H1 (cell line): Measurements from ENCODE around the gene GPR18. TPM values are rescaled to one million over a fixed set of nuclear protein-coding genes. Genes with fewer than 3 reads are reported as not detected.

Experiments
- CTCF ChIA-PET: fragments of 300-600 bp; sonication (Branson Sonifier 250); formaldehyde crosslinking; loops from one replicate; lab custom pipeline; 2021; ENCODE audit not compliant: partially characterized antibody; lab: Charles Lee
- POLR2A ChIA-PET: fragments of 300-600 bp; sonication (Branson Sonifier 250); formaldehyde crosslinking; loops from one replicate; lab custom pipeline; 2021; ENCODE audit warnings: inconsistent platforms; ENCODE audit not compliant: partially characterized antibody; lab: Charles Lee
- DNase-seq, 2 experiments: peaks; one replicate each; pipeline versions ENCODE4 v3.0.0 to v3.0.0-alpha.2; 2010 to 2022; ENCODE audit warnings: low spot score in 2 of 2, low read depth in 1 of 2, mixed read lengths in 1 of 2
- FAIRE-seq: peaks from 2 replicates; lab custom pipeline; 2011; peaks lifted over from hg19 to GRCh38; lab: Jason Lieb, UNC
- H2AFZ ChIP-seq: 2 replicates; pipeline ENCODE4 v1.8.1; 2012; ENCODE audit warnings: low read length, inconsistent platforms
- H2AK5ac ChIP-seq: 2 replicates; pipeline ENCODE4 v1.6.1; 2013; ENCODE audit warnings: low read depth, low read length
- H2BK120ac ChIP-seq: replicated peaks from 2 replicates; pipeline ENCODE3; 2013; ENCODE audit warnings: low read depth, low read length, inconsistent platforms
- H2BK12ac ChIP-seq: 2 replicates; pipeline ENCODE4 v1.6.1; 2013; ENCODE audit warnings: low read depth, low read length
- H2BK15ac ChIP-seq: 2 replicates; pipeline ENCODE4 v1.6.1; 2013; ENCODE audit warnings: low read length
- H2BK20ac ChIP-seq: 2 replicates; pipeline ENCODE4 v1.6.1; 2013; ENCODE audit warnings: low read length
- H2BK5ac ChIP-seq: 2 replicates; pipeline ENCODE4 v1.6.1; 2013; ENCODE audit warnings: low read depth, low read length
- H3K14ac ChIP-seq: 2 replicates; pipeline ENCODE4 v1.6.1; 2013; ENCODE audit warnings: inconsistent platforms; ENCODE audit not compliant: insufficient read length
- H3K18ac ChIP-seq: 2 replicates; pipeline ENCODE4 v1.6.1; 2013; ENCODE audit warnings: low read length; ENCODE audit errors: extremely low read depth
- H3K23ac ChIP-seq: 2 replicates; pipeline ENCODE4 v1.6.1; 2013; ENCODE audit warnings: inconsistent platforms; ENCODE audit not compliant: insufficient read length
- H3K23me2 ChIP-seq: 2 replicates; pipeline ENCODE4 v1.6.1; 2013; ENCODE audit warnings: low read depth, low read length
- H3K27ac ChIP-seq: 2 replicates; pipeline ENCODE4 v1.6.1; 2011; ENCODE audit warnings: low read depth, low read length, inconsistent platforms
- H3K27me3 ChIP-seq, 4 experiments: replicated peaks in 1 of 4; 1 replicate in 1 of 4; 2 replicates in 3 of 4; pipeline versions ENCODE4 v1.6.1 to v1.8.1; 2011 to 2013; ENCODE audit warnings: low read length in 3 of 4, mild to moderate bottlenecking in 3 of 4, inconsistent platforms in 2 of 4, mixed read lengths in 2 of 4, moderate library complexity in 1 of 4; ENCODE audit not compliant: control insufficient read depth in 3 of 4, insufficient read depth in 3 of 4; ENCODE audit errors: extremely low read depth in 1 of 4
- H3K36me3 ChIP-seq, 4 experiments: 2 replicates each; pipeline versions ENCODE4 v1.6.1 to v1.8.1; 2011 to 2013; ENCODE audit warnings: mild to moderate bottlenecking in 4 of 4, low read length in 3 of 4, moderate library complexity in 2 of 4, control low read depth in 1 of 4, inconsistent platforms in 1 of 4; ENCODE audit not compliant: insufficient read depth in 4 of 4, control insufficient read depth in 2 of 4
- H3K4ac ChIP-seq: replicated peaks from 2 replicates; pipeline ENCODE3; 2013; ENCODE audit warnings: low read length, low read depth, mixed read lengths, inconsistent platforms; ENCODE audit not compliant: insufficient read length
- H3K4me1 ChIP-seq, 4 experiments: replicated peaks in 1 of 4; 1 replicate in 1 of 4; 2 replicates in 3 of 4; pipeline versions ENCODE4 v1.6.1 to v1.8.1; 2011 to 2013; ENCODE audit warnings: low read length in 3 of 4, inconsistent platforms in 2 of 4, mixed read lengths in 1 of 4; ENCODE audit not compliant: insufficient read depth in 4 of 4, control insufficient read depth in 3 of 4
- H3K4me2 ChIP-seq, 2 experiments: 2 replicates each; pipeline versions ENCODE4 v1.6.1 to v1.8.1; 2011 to 2013; ENCODE audit warnings: low read depth in 2 of 2, low read length in 2 of 2, control low read depth in 1 of 2, inconsistent platforms in 1 of 2, mild to moderate bottlenecking in 1 of 2; ENCODE audit not compliant: insufficient read depth in 1 of 2
- H3K4me3 ChIP-seq, 4 experiments: fragments of 200-600, 300-600 bp in 1 of 4; sonication (generic), shearing (Covaris generic), sonication (Bioruptor Twin) in 1 of 4; 2 replicates each; pipeline versions ENCODE4 v1.5.1 to v1.8.1; 2011 to 2016; ENCODE audit warnings: low read length in 4 of 4, low read depth in 3 of 4, control low read depth in 2 of 4, inconsistent platforms in 2 of 4, mild to moderate bottlenecking in 2 of 4, mixed read lengths in 1 of 4, moderate library complexity in 1 of 4; ENCODE audit not compliant: insufficient read depth in 2 of 4; ENCODE audit errors: extremely low read depth in 1 of 4
- H3K56ac ChIP-seq: replicated peaks from 2 replicates; pipeline ENCODE3; 2013; ENCODE audit warnings: low read depth, mild to moderate bottlenecking, mixed read lengths, low read length, inconsistent platforms; ENCODE audit not compliant: insufficient read length
- H3K79me1 ChIP-seq: 2 replicates; pipeline ENCODE4 v1.6.1; 2013; ENCODE audit warnings: low read depth, low read length, control low read depth
- H3K79me2 ChIP-seq, 2 experiments: 2 replicates each; pipeline versions ENCODE4 v1.6.1 to v1.8.1; 2012 to 2013; ENCODE audit warnings: low read length in 2 of 2, mild to moderate bottlenecking in 2 of 2, inconsistent platforms in 1 of 2; ENCODE audit not compliant: insufficient read depth in 2 of 2, control insufficient read depth in 1 of 2
- H3K9ac ChIP-seq, 4 experiments: replicated peaks in 1 of 4; 1 replicate in 1 of 4; 2 replicates in 3 of 4; pipeline versions ENCODE4 v1.6.1 to v1.8.1; 2011 to 2013; ENCODE audit warnings: low read depth in 3 of 4, low read length in 3 of 4, control low read depth in 2 of 4, mild to moderate bottlenecking in 2 of 4, moderate library complexity in 2 of 4, inconsistent platforms in 1 of 4; ENCODE audit errors: extremely low read depth in 1 of 4
- H3K9me3 ChIP-seq, 2 experiments: 2 replicates each; pipeline versions ENCODE4 v1.6.1 to v1.8.1; 2012 to 2013; ENCODE audit warnings: mild to moderate bottlenecking in 2 of 2, moderate library complexity in 2 of 2, control low read depth in 1 of 2, inconsistent platforms in 1 of 2, low read depth in 1 of 2, low read length in 1 of 2, mixed read lengths in 1 of 2; ENCODE audit not compliant: insufficient read depth in 2 of 2
- H4K20me1 ChIP-seq, 2 experiments: replicated peaks in 1 of 2; 2 replicates each; pipeline versions ENCODE3 to v1.8.1; 2011 to 2013; ENCODE audit warnings: inconsistent platforms in 2 of 2, low read length in 2 of 2, mild to moderate bottlenecking in 1 of 2; ENCODE audit not compliant: insufficient read depth in 2 of 2, control insufficient read depth in 1 of 2
- H4K5ac ChIP-seq: 2 replicates; pipeline ENCODE4 v1.6.1; 2013; ENCODE audit warnings: low read length, low read depth, mixed read lengths, inconsistent platforms; ENCODE audit not compliant: insufficient read length
- H4K8ac ChIP-seq: 2 replicates; pipeline ENCODE4 v1.8.0; 2013; ENCODE audit warnings: mild to moderate bottlenecking, moderate library complexity, low read length, inconsistent platforms; ENCODE audit not compliant: insufficient read depth; ENCODE audit errors: extremely low read depth
- H4K91ac ChIP-seq: replicated peaks from 2 replicates; pipeline ENCODE3; 2013; ENCODE audit warnings: low read length, mixed read lengths, inconsistent platforms; ENCODE audit not compliant: insufficient read length
- BRCA1 ChIP-seq: IDR thresholded peaks from 2 replicates; pipeline ENCODE4 v1.6.1; 2012; ENCODE audit warnings: low read depth, low read length, improper control_type of control experiment
- CTCF ChIP-seq, 3 experiments: IDR thresholded peaks; 1 replicate in 2 of 3; 2 replicates in 1 of 3; pipeline versions ENCODE4 v1.5.1 to v1.6.1; 2011; ENCODE audit warnings: low read length in 3 of 3, mild to moderate bottlenecking in 3 of 3, inconsistent platforms in 2 of 3, low read depth in 1 of 3, moderate library complexity in 1 of 3; ENCODE audit not compliant: insufficient read depth in 1 of 3; ENCODE audit errors: control extremely low read depth in 1 of 3
- JUN ChIP-seq: IDR thresholded peaks from 2 replicates; pipeline ENCODE4 v1.6.1; 2011; ENCODE audit warnings: low read depth, mild to moderate bottlenecking, improper control_type of control experiment, low read length
- NANOG ChIP-seq: IDR thresholded peaks from 2 replicates; pipeline ENCODE4 v1.6.1; 2011; ENCODE audit warnings: low read length, low read depth, mild to moderate bottlenecking, inconsistent platforms; ENCODE audit not compliant: insufficient read depth, poor library complexity, severe bottlenecking
- POU5F1 ChIP-seq: IDR thresholded peaks from 2 replicates; pipeline ENCODE4 v1.6.1; 2011; ENCODE audit warnings: low read depth, mild to moderate bottlenecking, low read length, moderate library complexity
- SAP30 ChIP-seq: fragments of 300-600 bp; sonication (generic); IDR thresholded peaks from 2 replicates; pipeline ENCODE4 v1.7.1; 2012; ENCODE audit warnings: low read length, moderate library complexity, mild to moderate bottlenecking, inconsistent platforms; ENCODE audit not compliant: insufficient read depth, insufficient replicate concordance
- SP4 ChIP-seq: IDR thresholded peaks from 2 replicates; pipeline ENCODE4 v1.6.1; 2012; ENCODE audit warnings: low read length, inconsistent platforms
- USF2 ChIP-seq: IDR thresholded peaks from 2 replicates; pipeline ENCODE4 v1.6.1; 2011; ENCODE audit warnings: low read length, improper control_type of control experiment
- ZNF274 ChIP-seq: IDR thresholded peaks from 2 replicates; pipeline ENCODE4 v1.7.0; 2012; ENCODE audit warnings: low read length, borderline replicate concordance; ENCODE audit errors: extremely low read depth
- WGBS, 2 experiments: shearing (Covaris generic) in 1 of 2; methylation state at CpG; one replicate each; pipeline versions ENCODE4 v1.1.6 to v1.1.7; 2013 to 2015; ENCODE audit warnings: low lambda C conversion rate in 2 of 2, mixed read lengths in 2 of 2, inconsistent platforms in 1 of 2, low coverage in 1 of 2, missing lambda C conversion rate in 1 of 2; ENCODE audit not compliant: insufficient replicate concordance in 2 of 2, insufficient coverage in 1 of 2, insufficient read length in 1 of 2; ENCODE audit errors: extremely low coverage in 1 of 2, missing lambda C conversion rate in 1 of 2; 5-methylcytosine and 5-hydroxymethylcytosine counted together
- polyA plus RNA-seq, 7 experiments: library from polyadenylated mRNA; depleted of rRNA in 3 of 7; stranded (reverse) in 5 of 7; unstranded in 2 of 7; fragments of >200 nt in 5 of 7; fragments of 200-250 nt in 2 of 7; gene quantifications; 1 replicate in 5 of 7; 2 replicates in 1 of 7; 4 replicates in 1 of 7; pipeline versions ENCODE4 v1.2.1 to v1.2.3, GENCODE V29; 2011 to 2013; ENCODE audit warnings: missing spikeins in 2 of 7, mixed read lengths in 2 of 7
- total RNA-seq: library from RNA; stranded (reverse); fragmentation: NEBNext Ultra II Directional; extraction: Animal tissue kit (Norgen Biotek cat#: 25700); gene quantifications from 2 replicates; pipeline ENCODE4 v1.2.1, GENCODE V29; 2021

Gene GPR18
- total and polyA plus RNA-seq, 2 of the 8 experiments (the other 6 are each of a cell fraction or from before 2014, with no cell fraction given) = not detected

- 95% methylated on average over 1 of the region's 1 CpG; no CpG with 5 or more reads in 1 of the 2 experiments for WGBS, 2 experiments
- H4K5ac ChIP-seq = no peak overlapping the region
- DNase-seq = no peak
- no peak overlapping the region for H2BK15ac ChIP-seq
- no peak overlapping the region for H2BK120ac ChIP-seq
- no peak overlapping the region for H3K4ac ChIP-seq
- ChIA-PET POLR2A (no interaction called here), CTCF (interaction anchor here (0.8 to 1.0 kb wide), 4 partner anchors 9 to 117 kb away, joined by 3 read pairs; no protein-coding TSS in a partner anchor)
- H3K23me2 ChIP-seq = no peaks in the 10 kb centered on the region
- H3K56ac ChIP-seq = no peak overlapping the region
- no peak overlapping the region for H3K4me2 ChIP-seq
- no peaks in the 10 kb centered on the region for H3K79me1 ChIP-seq
- H3K18ac ChIP-seq = no peak overlapping the region
- no peak overlapping the region for H4K8ac ChIP-seq
- no peak overlapping the region for H2BK5ac ChIP-seq
- no peak overlapping the region for H3K27ac ChIP-seq
- no peak for FAIRE-seq
- no peak overlapping the region for H2BK20ac ChIP-seq
- H4K91ac ChIP-seq = no peak overlapping the region
- peaks cover 3 to 5% of the 10 kb centered on the region in 2 experiments for H4K20me1 ChIP-seq
- no peaks in the 10 kb centered on the region for H3K79me2 ChIP-seq
- H2BK12ac ChIP-seq = no peak overlapping the region
- no peaks in the 10 kb centered on the region; a peak in 1 of 7 replicates for H3K4me1 ChIP-seq
- H3K9me3 ChIP-seq = no peaks in the 10 kb centered on the region
- H3K9ac ChIP-seq = no peak overlapping the region
- no peak overlapping the region for H3K4me3 ChIP-seq
- H3K23ac ChIP-seq = no peak overlapping the region
- H2AK5ac ChIP-seq = no peak overlapping the region
- no peak overlapping the region for H2AFZ ChIP-seq
- no peaks in the 10 kb centered on the region for H3K27me3 ChIP-seq
- no peaks in the 10 kb centered on the region for H3K36me3 ChIP-seq
- no peak overlapping the region for H3K14ac ChIP-seq
- TF ChIP-seq BRCA1 (no peak), SP4 (no peak), NANOG (no peak), CTCF (IDR thresholded peaks at IDR 0.05; ENCODE audit: control extremely low read depth in 1 of 3, insufficient read depth in 1 of 3, low read depth in 1 of 3, low read length in 3 of 3) (no peak), USF2 (no peak), POU5F1 (no peak), ZNF274 (no peak), JUN (no peak), SAP30 (no peak)
Observed at GRCh38 chr13:99301913-99302636, 43.9 kb upstream of the GPR18 start.
